A549 (cell line): ENCODE results near the gene MRPL36. TPM values are rescaled to one million over a fixed set of nuclear protein-coding genes. Genes with fewer than 3 reads are reported as not detected.

Source experiments
- ATAC-seq, 2 experiments: fragments of 200-7000 bp in 1 of 2; fragments of >200 bp in 1 of 2; cut with Nextera tagmentation in 1 of 2; cut with Tn5 transposase in 1 of 2; 3 replicates each; pipeline versions ENCODE4 v1.8.0 to v1.9.1; 2018 to 2020; ENCODE audit warnings: mild to moderate bottlenecking in 1 of 2, moderate library complexity in 1 of 2
- CTCF ChIA-PET: fragments of 300-600 bp; sonication (Branson Sonifier 250); formaldehyde crosslinking; extraction: SDS; loops from one replicate; lab custom pipeline; 2021; ENCODE audit warnings: antibody characterized with exemption, inconsistent platforms; lab: Yijun Ruan, JAX
- POLR2A ChIA-PET: fragments of 350-600 bp; formaldehyde crosslinking; extraction: SDS; loops from one replicate; lab custom pipeline; 2021; ENCODE audit warnings: antibody characterized with exemption, inconsistent platforms; lab: Yijun Ruan, JAX
- DNase-seq, 2 experiments: peaks; one replicate each; pipeline versions ENCODE4 v3.0.0 to v3.0.0-alpha.2; 2011 to 2016; ENCODE audit warnings: low read depth in 1 of 2, low spot score in 1 of 2
- FAIRE-seq: peaks from 2 replicates; lab custom pipeline; 2011; peaks lifted over from hg19 to GRCh38; lab: Jason Lieb, UNC
- H3K27ac ChIP-seq, 2 experiments: fragments of >200 bp; sonication (Bioruptor Twin); formaldehyde crosslinking; 3 replicates each; pipeline ENCODE4 v1.5.1; 2016 to 2017
- H3K4me1 ChIP-seq: fragments of >200 bp; sonication (Bioruptor Twin); formaldehyde crosslinking; 3 replicates; pipeline ENCODE4 v1.6.1; 2016
- H3K4me2 ChIP-seq: fragments of >200 bp; sonication (Bioruptor Twin); formaldehyde crosslinking; 3 replicates; pipeline ENCODE4 v1.6.1; 2016
- H3K4me3 ChIP-seq: fragments of >200 bp; sonication (Bioruptor Twin); formaldehyde crosslinking; 3 replicates; pipeline ENCODE4 v1.5.1; 2016
- H3K9me3 ChIP-seq: fragments of >200 bp; sonication (Bioruptor Twin); formaldehyde crosslinking; 3 replicates; pipeline ENCODE4 v1.6.1; 2016
- CBX2 ChIP-seq: fragments of 200-600 bp; sonication (generic); IDR thresholded peaks from 2 replicates; pipeline ENCODE4 v1.6.1; 2016; ENCODE audit warnings: low read depth, mild to moderate bottlenecking, borderline replicate concordance
- CHD2 ChIP-seq: fragments of 150-350 bp; IDR thresholded peaks from 2 replicates; pipeline ENCODE4 v1.6.1; 2014; ENCODE audit warnings: low read length; ENCODE audit not compliant: partially characterized antibody
- EP300 ChIP-seq, 2 experiments: fragments of >200 bp; sonication (Bioruptor Twin); formaldehyde crosslinking; IDR thresholded peaks; 2 replicates in 1 of 2; 3 replicates in 1 of 2; pipeline ENCODE4 v1.6.1; 2016 to 2017
- FOSL2 ChIP-seq, 2 experiments: fragments of 450-650 bp in 1 of 2; fragments of >200 bp in 1 of 2; sonication (Bioruptor Twin) in 1 of 2; formaldehyde crosslinking; IDR thresholded peaks; 2 replicates each; pipeline versions ENCODE4 v1.5.0 to v1.6.1; 2016 to 2020; ENCODE audit warnings: mild to moderate bottlenecking in 1 of 2, moderate library complexity in 1 of 2
- FOXS1 ChIP-seq: fragments of 250-450 bp; sonication (Bioruptor Pico); IDR thresholded peaks from 2 replicates; pipeline ENCODE4 v1.5.0; 2020; ENCODE audit warnings: mild to moderate bottlenecking, moderate library complexity
- HDAC2 ChIP-seq: fragments of 200-600 bp; sonication (generic); IDR thresholded peaks from 2 replicates; pipeline ENCODE4 v1.6.1; 2016
- MAFK ChIP-seq: fragments of 450-650 bp; IDR thresholded peaks from 2 replicates; pipeline ENCODE4 v1.6.1; 2014; ENCODE audit not compliant: partially characterized antibody
- MAZ ChIP-seq: fragments of 150-350 bp; IDR thresholded peaks from 2 replicates; pipeline ENCODE4 v1.6.1; 2014; ENCODE audit warnings: antibody characterized with exemption, low read depth, low read length, borderline replicate concordance
- NFE2L2 ChIP-seq: fragments of 150-350 bp; conservative IDR thresholded peaks from 2 replicates; pipeline ENCODE4 v1.6.1; 2014; ENCODE audit warnings: low read length
- POLR2A ChIP-seq: IDR thresholded peaks from 2 replicates; pipeline ENCODE4 v1.6.1; 2012; ENCODE audit warnings: mild to moderate bottlenecking, low read length
- RAD21 ChIP-seq, 2 experiments: fragments of >200 bp in 1 of 2; sonication (Bioruptor Twin) in 1 of 2; formaldehyde crosslinking in 1 of 2; IDR thresholded peaks in 1 of 2; conservative IDR thresholded peaks in 1 of 2; 2 replicates in 1 of 2; 3 replicates in 1 of 2; pipeline ENCODE4 v1.6.1; 2012 to 2018; ENCODE audit warnings: inconsistent platforms in 1 of 2
- RARB ChIP-seq: fragments of 250-450 bp; sonication (Bioruptor Pico); IDR thresholded peaks from 2 replicates; pipeline ENCODE4 v1.8.0; 2021; ENCODE audit warnings: mild to moderate bottlenecking, moderate library complexity
- RCOR1 ChIP-seq: fragments of 150-350 bp; IDR thresholded peaks from 2 replicates; pipeline ENCODE4 v1.6.1; 2014; ENCODE audit warnings: antibody characterized with exemption, low read length, low read depth
- RNF2 ChIP-seq: fragments of 200-600 bp; sonication (generic); IDR thresholded peaks from 2 replicates; pipeline ENCODE4 v1.6.1; 2016; ENCODE audit warnings: low read depth, mild to moderate bottlenecking, antibody characterized with exemption, moderate library complexity, borderline replicate concordance
- SMC3 ChIP-seq: fragments of >200 bp; sonication (Bioruptor Twin); formaldehyde crosslinking; IDR thresholded peaks from 3 replicates; pipeline ENCODE4 v1.6.1; 2018; ENCODE audit warnings: inconsistent platforms
- SREBF2 ChIP-seq: fragments of 450-650 bp; IDR thresholded peaks from 2 replicates; pipeline ENCODE4 v1.6.1; 2014; ENCODE audit warnings: mild to moderate bottlenecking, moderate library complexity
- TFCP2L1 ChIP-seq: fragments of 250-450 bp; sonication (Bioruptor Pico); IDR thresholded peaks from 2 replicates; pipeline ENCODE4 v1.5.0; 2021; ENCODE audit warnings: mild to moderate bottlenecking
- TP53 ChIP-seq: fragments of 250-450 bp; sonication (Bioruptor Pico); IDR thresholded peaks from 2 replicates; pipeline ENCODE4 v1.5.0; 2021; ENCODE audit warnings: mild to moderate bottlenecking, moderate library complexity
- ZC3H11A ChIP-seq: fragments of 450-650 bp; IDR thresholded peaks from 2 replicates; pipeline ENCODE4 v1.6.1; 2014; ENCODE audit warnings: antibody characterized with exemption, mild to moderate bottlenecking
- ZNF302 ChIP-seq: fragments of 250-450 bp; sonication (Bioruptor Pico); IDR thresholded peaks from 2 replicates; pipeline ENCODE4 v1.9.0; 2021; ENCODE audit warnings: inconsistent platforms, mild to moderate bottlenecking, moderate library complexity
- WGBS: methylation state at CpG from one replicate; pipeline ENCODE4 v1.1.6; 2017; ENCODE audit errors: missing lambda C conversion rate; 5-methylcytosine and 5-hydroxymethylcytosine counted together
- polyA plus RNA-seq, 4 experiments: library from polyadenylated mRNA; depleted of rRNA in 3 of 4; stranded (reverse); fragments of >200 nt; fragmentation: RNase III in 1 of 4; extraction: RNeasy Plus Mini Kit Qiagen cat#74134 plus additional on column Dnase treatment in 1 of 4; gene quantifications; 2 replicates in 3 of 4; 3 replicates in 1 of 4; pipeline ENCODE4 v1.2.3, GENCODE V29; 2011 to 2017
- TF ChIP-seq, protein P1 (sequence below): fragments of 150-350 bp; IDR thresholded peaks from 2 replicates; pipeline ENCODE4 v1.6.1; 2014; ENCODE audit warnings: low read depth, mild to moderate bottlenecking, low read length
- TF ChIP-seq, protein P2 (sequence below): IDR thresholded peaks from 2 replicates; pipeline ENCODE4 v1.6.1; 2012
- TF ChIP-seq, protein P3 (sequence below): fragments of 450-650 bp; IDR thresholded peaks from 2 replicates; pipeline ENCODE4 v1.6.1; 2014; ENCODE audit warnings: antibody characterized with exemption
- TF ChIP-seq, protein P4 (sequence below): fragments of >200 bp; sonication (Bioruptor Twin); formaldehyde crosslinking; IDR thresholded peaks from 3 replicates; pipeline ENCODE4 v1.5.1; 2016
- TF ChIP-seq, protein P5 (sequence below): IDR thresholded peaks from 2 replicates; pipeline ENCODE4 v1.6.1; 2012

The MRPL36 gene
- polyA plus RNA-seq, 2 of the 4 experiments (the other 2 are of a cell fraction) = 114 to 127 TPM

DNA sequence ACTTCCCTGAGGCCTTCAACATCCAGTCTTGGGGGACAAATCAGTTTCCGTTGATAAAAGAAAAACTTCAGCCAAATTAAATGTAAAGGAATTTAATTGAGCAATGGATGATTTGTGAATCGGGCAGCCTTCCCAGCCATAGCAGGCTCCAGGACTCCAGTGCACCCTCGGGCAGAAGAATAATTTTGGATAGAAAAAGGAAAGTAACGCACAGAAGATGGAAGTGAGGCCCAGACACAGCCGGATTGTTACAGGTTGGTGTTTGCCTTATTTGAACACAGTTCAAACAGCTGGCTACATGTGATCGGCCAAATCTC is 19.1 kb downstream of the MRPL36 start:
- Histone ChIP-seq H3K27ac (no peak overlapping the region), H3K4me3 (no peak overlapping the region), H3K4me2 (no peak overlapping the region)
- ATAC-seq = no peak
- no peak for TF ChIP-seq CHD2
- no peak for TF ChIP-seq HDAC2
- TF ChIP-seq CBX2 = no peak
- no peak for TF ChIP-seq ZC3H11A
- TF ChIP-seq RARB (CRISPR knock-in tag) = no peak
- TF ChIP-seq, protein P1, sequence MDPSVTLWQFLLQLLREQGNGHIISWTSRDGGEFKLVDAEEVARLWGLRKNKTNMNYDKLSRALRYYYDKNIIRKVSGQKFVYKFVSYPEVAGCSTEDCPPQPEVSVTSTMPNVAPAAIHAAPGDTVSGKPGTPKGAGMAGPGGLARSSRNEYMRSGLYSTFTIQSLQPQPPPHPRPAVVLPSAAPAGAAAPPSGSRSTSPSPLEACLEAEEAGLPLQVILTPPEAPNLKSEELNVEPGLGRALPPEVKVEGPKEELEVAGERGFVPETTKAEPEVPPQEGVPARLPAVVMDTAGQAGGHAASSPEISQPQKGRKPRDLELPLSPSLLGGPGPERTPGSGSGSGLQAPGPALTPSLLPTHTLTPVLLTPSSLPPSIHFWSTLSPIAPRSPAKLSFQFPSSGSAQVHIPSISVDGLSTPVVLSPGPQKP = no peak
- TF ChIP-seq, protein P2, sequence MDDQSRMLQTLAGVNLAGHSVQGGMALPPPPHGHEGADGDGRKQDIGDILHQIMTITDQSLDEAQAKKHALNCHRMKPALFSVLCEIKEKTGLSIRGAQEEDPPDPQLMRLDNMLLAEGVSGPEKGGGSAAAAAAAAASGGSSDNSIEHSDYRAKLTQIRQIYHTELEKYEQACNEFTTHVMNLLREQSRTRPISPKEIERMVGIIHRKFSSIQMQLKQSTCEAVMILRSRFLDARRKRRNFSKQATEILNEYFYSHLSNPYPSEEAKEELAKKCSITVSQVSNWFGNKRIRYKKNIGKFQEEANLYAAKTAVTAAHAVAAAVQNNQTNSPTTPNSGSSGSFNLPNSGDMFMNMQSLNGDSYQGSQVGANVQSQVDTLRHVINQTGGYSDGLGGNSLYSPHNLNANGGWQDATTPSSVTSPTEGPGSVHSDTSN = no peak
- TF ChIP-seq TFCP2L1 (CRISPR knock-in tag) = no peak
- no peak for TF ChIP-seq RAD21 (conservative IDR thresholded peaks at IDR 0.05 in 1 of 2, IDR thresholded peaks at IDR 0.05 in 1 of 2)
- no peak for TF ChIP-seq SREBF2
- TF ChIP-seq MAFK = no peak
- no peak for TF ChIP-seq RCOR1
- TF ChIP-seq, all 56 proteins: peak for 0
- ChIA-PET POLR2A (no interaction called here), CTCF (no interaction called here)
- DNase-seq = no peak
- Histone ChIP-seq H3K4me1 (no peaks in the 10 kb centered on the region), H3K9me3 (no peaks in the 10 kb centered on the region)
- 53% methylated on average over 6 of the region's 6 CpGs for WGBS
- FAIRE-seq = no peak

DNA sequence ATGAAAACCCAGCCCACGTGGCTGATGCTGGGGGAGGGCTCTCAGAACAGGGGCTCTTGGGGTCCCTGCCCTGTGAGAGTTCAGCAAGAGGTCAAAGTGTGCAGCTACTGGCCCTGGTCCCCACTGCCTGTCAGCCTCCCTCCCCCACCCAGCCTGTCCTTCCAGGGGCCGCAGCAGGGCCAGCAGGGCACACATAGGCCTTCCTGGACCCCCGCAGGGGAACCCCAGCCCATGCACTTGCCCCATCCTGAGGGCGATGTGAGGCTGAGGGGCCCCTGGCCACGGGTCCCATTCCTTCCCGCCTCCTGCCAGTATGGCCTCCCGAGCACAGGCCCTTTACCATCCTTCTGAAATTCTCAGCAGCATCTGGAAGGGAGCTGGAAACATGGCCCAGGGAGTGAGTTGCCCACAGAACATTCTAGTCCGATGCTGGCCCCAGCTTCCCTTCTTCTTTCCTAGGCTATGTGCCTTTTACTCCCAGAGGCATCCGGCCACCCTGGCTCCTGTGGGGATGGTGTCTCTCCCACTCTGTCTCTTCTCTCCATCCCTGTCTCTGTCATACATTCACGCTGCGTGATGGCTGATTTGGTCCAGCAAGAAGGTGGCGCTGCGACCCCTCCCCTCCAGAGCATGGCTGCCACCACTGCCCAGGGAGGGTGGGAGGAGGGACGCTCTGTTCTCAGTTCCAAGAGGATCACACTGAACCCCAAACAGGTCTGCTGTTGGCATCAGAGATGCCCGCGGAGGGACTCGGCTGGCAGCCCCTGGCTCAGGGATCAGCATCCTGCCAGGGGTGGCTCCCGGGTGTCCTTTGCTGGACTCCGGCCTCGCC is 19.6 kb downstream of the MRPL36 start:
- 62% methylated on average over 15 of the region's 20 CpGs for WGBS
- no peak for TF ChIP-seq ZC3H11A
- TF ChIP-seq, protein P3, sequence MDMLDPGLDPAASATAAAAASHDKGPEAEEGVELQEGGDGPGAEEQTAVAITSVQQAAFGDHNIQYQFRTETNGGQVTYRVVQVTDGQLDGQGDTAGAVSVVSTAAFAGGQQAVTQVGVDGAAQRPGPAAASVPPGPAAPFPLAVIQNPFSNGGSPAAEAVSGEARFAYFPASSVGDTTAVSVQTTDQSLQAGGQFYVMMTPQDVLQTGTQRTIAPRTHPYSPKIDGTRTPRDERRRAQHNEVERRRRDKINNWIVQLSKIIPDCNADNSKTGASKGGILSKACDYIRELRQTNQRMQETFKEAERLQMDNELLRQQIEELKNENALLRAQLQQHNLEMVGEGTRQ = no peak
- TF ChIP-seq, protein P4, sequence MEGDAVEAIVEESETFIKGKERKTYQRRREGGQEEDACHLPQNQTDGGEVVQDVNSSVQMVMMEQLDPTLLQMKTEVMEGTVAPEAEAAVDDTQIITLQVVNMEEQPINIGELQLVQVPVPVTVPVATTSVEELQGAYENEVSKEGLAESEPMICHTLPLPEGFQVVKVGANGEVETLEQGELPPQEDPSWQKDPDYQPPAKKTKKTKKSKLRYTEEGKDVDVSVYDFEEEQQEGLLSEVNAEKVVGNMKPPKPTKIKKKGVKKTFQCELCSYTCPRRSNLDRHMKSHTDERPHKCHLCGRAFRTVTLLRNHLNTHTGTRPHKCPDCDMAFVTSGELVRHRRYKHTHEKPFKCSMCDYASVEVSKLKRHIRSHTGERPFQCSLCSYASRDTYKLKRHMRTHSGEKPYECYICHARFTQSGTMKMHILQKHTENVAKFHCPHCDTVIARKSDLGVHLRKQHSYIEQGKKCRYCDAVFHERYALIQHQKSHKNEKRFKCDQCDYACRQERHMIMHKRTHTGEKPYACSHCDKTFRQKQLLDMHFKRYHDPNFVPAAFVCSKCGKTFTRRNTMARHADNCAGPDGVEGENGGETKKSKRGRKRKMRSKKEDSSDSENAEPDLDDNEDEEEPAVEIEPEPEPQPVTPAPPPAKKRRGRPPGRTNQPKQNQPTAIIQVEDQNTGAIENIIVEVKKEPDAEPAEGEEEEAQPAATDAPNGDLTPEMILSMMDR = no peak
- TF ChIP-seq EP300 (IDR thresholded peaks at IDR 0.05) = no peak
- no peak for TF ChIP-seq MAFK
- TF ChIP-seq MAZ = no peak
- TF ChIP-seq FOSL2 (IDR thresholded peaks at IDR 0.05) = no peak
- TF ChIP-seq FOSL2 (CRISPR knock-in tag; IDR thresholded peaks at IDR 0.05) = no peak
- TF ChIP-seq, protein P5, sequence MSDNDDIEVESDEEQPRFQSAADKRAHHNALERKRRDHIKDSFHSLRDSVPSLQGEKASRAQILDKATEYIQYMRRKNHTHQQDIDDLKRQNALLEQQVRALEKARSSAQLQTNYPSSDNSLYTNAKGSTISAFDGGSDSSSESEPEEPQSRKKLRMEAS = no peak
- no peak for TF ChIP-seq NFE2L2
- TF ChIP-seq SMC3 = no peak
- no peak for TF ChIP-seq TFCP2L1 (CRISPR knock-in tag)
- TF ChIP-seq ZNF302 (CRISPR knock-in tag) = no peak
- TF ChIP-seq FOXS1 (CRISPR knock-in tag) = no peak
- no peak for TF ChIP-seq POLR2A
- TF ChIP-seq TP53 (CRISPR knock-in tag) = no peak
- TF ChIP-seq RNF2 = no peak
- DNase-seq = no peak
- ChIA-PET POLR2A (no interaction called here), CTCF (no interaction called here)
- no peaks in the 10 kb centered on the region for H3K4me1 ChIP-seq
- H3K4me3 ChIP-seq = no peak overlapping the region
- H3K27ac ChIP-seq = no peak overlapping the region
- no peak for ATAC-seq
- no peak for FAIRE-seq
- H3K4me2 ChIP-seq = no peak overlapping the region
- no peaks in the 10 kb centered on the region for H3K9me3 ChIP-seq
